Ishikawa (cell line): ENCODE results near the gene BACH2.

ENCODE experiments used
- CEBPB ChIP-seq: IDR thresholded peaks from 2 replicates; pipeline ENCODE4 v1.6.1; 2012
- CREB1 ChIP-seq: IDR thresholded peaks from 2 replicates; pipeline ENCODE4 v1.6.1; 2012; ENCODE audit warnings: low read depth
- EP300 ChIP-seq: IDR thresholded peaks from 2 replicates; pipeline ENCODE4 v1.6.1; 2012; ENCODE audit warnings: borderline replicate concordance
- REST ChIP-seq: IDR thresholded peaks from 2 replicates; pipeline ENCODE4 v1.6.1; 2012; ENCODE audit warnings: low read depth, mild to moderate bottlenecking
- TAF1 ChIP-seq: IDR thresholded peaks from 2 replicates; pipeline ENCODE4 v1.6.1; 2012; ENCODE audit warnings: low read depth, mild to moderate bottlenecking
- TCF12 ChIP-seq: IDR thresholded peaks from 2 replicates; pipeline ENCODE4 v1.6.1; 2012; ENCODE audit warnings: low read depth
- YY1 ChIP-seq: IDR thresholded peaks from 2 replicates; pipeline ENCODE4 v1.6.1; 2012; ENCODE audit warnings: low read depth
- TF ChIP-seq, protein P1 (sequence below): IDR thresholded peaks from 2 replicates; pipeline ENCODE4 v1.6.1; 2012

- no peak for TF ChIP-seq YY1
- TF ChIP-seq TAF1: no peak
- no peak for TF ChIP-seq TCF12
- no peak for TF ChIP-seq REST
- TF ChIP-seq CREB1: no peak
- no peak for TF ChIP-seq EP300
- TF ChIP-seq, protein P1, sequence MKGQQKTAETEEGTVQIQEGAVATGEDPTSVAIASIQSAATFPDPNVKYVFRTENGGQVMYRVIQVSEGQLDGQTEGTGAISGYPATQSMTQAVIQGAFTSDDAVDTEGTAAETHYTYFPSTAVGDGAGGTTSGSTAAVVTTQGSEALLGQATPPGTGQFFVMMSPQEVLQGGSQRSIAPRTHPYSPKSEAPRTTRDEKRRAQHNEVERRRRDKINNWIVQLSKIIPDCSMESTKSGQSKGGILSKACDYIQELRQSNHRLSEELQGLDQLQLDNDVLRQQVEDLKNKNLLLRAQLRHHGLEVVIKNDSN: no peak
- no peak for TF ChIP-seq CEBPB
These were observed 357.5 kb downstream of the BACH2 start for GRCh38 chr6:89939144-89939543.
